H9 (cell line): ENCODE results near the gene WDR31. TPM values are rescaled to one million over a fixed set of nuclear protein-coding genes. Genes with fewer than 3 reads are reported as not detected.

Source experiments
- DNase-seq: peaks from one replicate; pipeline ENCODE4 v3.0.0-alpha.2; 2017
- H2AFZ ChIP-seq: one replicate; pipeline ENCODE4 v1.6.1; 2013; ENCODE audit warnings: mild to moderate bottlenecking, low read length, control low read depth, moderate library complexity
- H2AK5ac ChIP-seq: 2 replicates; pipeline ENCODE4 v1.6.1; 2013; ENCODE audit warnings: low read length, control low read depth, mixed read lengths; ENCODE audit not compliant: insufficient read length
- H2BK120ac ChIP-seq: one replicate; pipeline ENCODE4 v1.6.1; 2013; ENCODE audit warnings: low read depth, mild to moderate bottlenecking, low read length, control low read depth, inconsistent platforms; ENCODE audit not compliant: poor library complexity, severe bottlenecking
- H2BK12ac ChIP-seq: 2 replicates; pipeline ENCODE4 v1.6.1; 2013; ENCODE audit warnings: low read length, control low read depth, mixed read lengths, low read depth; ENCODE audit not compliant: insufficient read length
- H2BK15ac ChIP-seq: 2 replicates; pipeline ENCODE4 v1.6.1; 2013; ENCODE audit warnings: low read depth, low read length, control low read depth
- H2BK20ac ChIP-seq: one replicate; pipeline ENCODE4 v1.6.1; 2013; ENCODE audit warnings: low read depth, mild to moderate bottlenecking, low read length, control low read depth, inconsistent platforms; ENCODE audit not compliant: poor library complexity, severe bottlenecking
- H2BK5ac ChIP-seq: 2 replicates; pipeline ENCODE4 v1.6.1; 2013; ENCODE audit warnings: low read length, control low read depth, mixed read lengths; ENCODE audit not compliant: insufficient read length
- H3K14ac ChIP-seq: 2 replicates; pipeline ENCODE4 v1.6.1; 2013; ENCODE audit warnings: low read length, control low read depth; ENCODE audit not compliant: insufficient read depth
- H3K18ac ChIP-seq: 2 replicates; pipeline ENCODE4 v1.6.1; 2013; ENCODE audit warnings: low read depth, mild to moderate bottlenecking, mixed read lengths, low read length, control low read depth; ENCODE audit not compliant: insufficient read length
- H3K23ac ChIP-seq: 2 replicates; pipeline ENCODE4 v1.6.1; 2013; ENCODE audit warnings: low read length, control low read depth, mixed read lengths, low read depth; ENCODE audit not compliant: insufficient read length
- H3K23me2 ChIP-seq: 2 replicates; pipeline ENCODE4 v1.6.1; 2013; ENCODE audit warnings: low read depth, mild to moderate bottlenecking, mixed read lengths, low read length, control low read depth; ENCODE audit not compliant: insufficient read length, poor library complexity, severe bottlenecking
- H3K27ac ChIP-seq: 2 replicates; pipeline ENCODE4 v1.5.1; 2013; ENCODE audit warnings: low read length, control low read depth, mixed read lengths, low read depth; ENCODE audit not compliant: insufficient read length
- H3K27me3 ChIP-seq: 2 replicates; pipeline ENCODE4 v1.6.1; 2013; ENCODE audit warnings: low read length, control low read depth, inconsistent platforms; ENCODE audit not compliant: insufficient read depth
- H3K4ac ChIP-seq: 2 replicates; pipeline ENCODE4 v1.6.1; 2013; ENCODE audit warnings: low read depth, mild to moderate bottlenecking, control low read depth, inconsistent platforms, low read length, moderate library complexity
- H3K4me1 ChIP-seq: 2 replicates; pipeline ENCODE4 v1.6.1; 2013; ENCODE audit warnings: low read length, control low read depth, inconsistent platforms; ENCODE audit not compliant: insufficient read depth
- H3K4me2 ChIP-seq: 2 replicates; pipeline ENCODE4 v1.6.1; 2013; ENCODE audit warnings: low read length, control low read depth, mixed read lengths; ENCODE audit not compliant: insufficient read length, insufficient read depth
- H3K56ac ChIP-seq: 2 replicates; pipeline ENCODE4 v1.6.1; 2013; ENCODE audit warnings: low read depth, mild to moderate bottlenecking, mixed read lengths, low read length, control low read depth; ENCODE audit not compliant: insufficient read length
- H3K79me1 ChIP-seq: 2 replicates; pipeline ENCODE4 v1.6.1; 2013; ENCODE audit warnings: low read depth, mild to moderate bottlenecking, moderate library complexity, low read length, control low read depth, inconsistent platforms; ENCODE audit not compliant: insufficient read depth, poor library complexity, severe bottlenecking
- H3K79me2 ChIP-seq: 2 replicates; pipeline ENCODE4 v1.6.1; 2013; ENCODE audit warnings: low read length, control low read depth, inconsistent platforms; ENCODE audit not compliant: insufficient read depth
- H3K9ac ChIP-seq: 2 replicates; pipeline ENCODE4 v1.6.1; 2013; ENCODE audit warnings: low read length, control low read depth, mixed read lengths; ENCODE audit not compliant: insufficient read length; ENCODE audit errors: extremely low read depth
- H3K9me3 ChIP-seq: one replicate; pipeline ENCODE4 v1.6.1; 2013; ENCODE audit warnings: low read depth, low read length, inconsistent platforms; ENCODE audit not compliant: control insufficient read depth
- H3T11ph ChIP-seq: one replicate; pipeline ENCODE4 v1.6.1; 2013; ENCODE audit warnings: mild to moderate bottlenecking, low read length, control low read depth, inconsistent platforms
- H4K20me1 ChIP-seq: one replicate; pipeline ENCODE4 v1.6.1; 2013; ENCODE audit not compliant: control insufficient read depth, insufficient read length, insufficient read depth
- H4K5ac ChIP-seq: 2 replicates; pipeline ENCODE4 v1.6.1; 2013; ENCODE audit warnings: low read depth, mild to moderate bottlenecking, mixed read lengths, low read length, control low read depth; ENCODE audit not compliant: insufficient read length
- H4K8ac ChIP-seq: replicated peaks from 2 replicates; pipeline ENCODE4 v1.6.1; 2013; ENCODE audit warnings: low read length, control low read depth, mixed read lengths, low read depth; ENCODE audit not compliant: insufficient read length
- H4K91ac ChIP-seq: 2 replicates; pipeline ENCODE4 v1.6.1; 2013; ENCODE audit warnings: low read depth, mild to moderate bottlenecking, moderate library complexity, mixed read lengths, low read length, control low read depth; ENCODE audit not compliant: insufficient read length
- H3K27ac Mint-ChIP-seq, 3 experiments: 2 replicates in 2 of 3; 3 replicates in 1 of 3; pipeline ENCODE4 v1.8.0; 2020 to 2021; ENCODE audit warnings: mixed read lengths in 3 of 3, mild to moderate bottlenecking in 1 of 3, moderate library complexity in 1 of 3
- H3K27me3 Mint-ChIP-seq: 2 replicates; pipeline ENCODE4 v1.8.0; 2021; ENCODE audit warnings: low read depth, mild to moderate bottlenecking, moderate library complexity, mixed read lengths
- H3K36me3 Mint-ChIP-seq, 3 experiments: 2 replicates in 2 of 3; 3 replicates in 1 of 3; pipeline ENCODE4 v1.8.0; 2020 to 2021; ENCODE audit warnings: low read depth in 3 of 3, mixed read lengths in 3 of 3; ENCODE audit not compliant: insufficient read depth in 1 of 3
- H3K4me1 Mint-ChIP-seq, 2 experiments: 2 replicates each; pipeline ENCODE4 v1.8.0; 2020; ENCODE audit warnings: mixed read lengths in 2 of 2
- H3K4me3 Mint-ChIP-seq, 2 experiments: 2 replicates in 1 of 2; 3 replicates in 1 of 2; pipeline ENCODE4 v1.8.0; 2020 to 2021; ENCODE audit warnings: mild to moderate bottlenecking in 2 of 2, mixed read lengths in 2 of 2, moderate library complexity in 1 of 2
- H3K9me3 Mint-ChIP-seq, 2 experiments: 2 replicates in 1 of 2; 3 replicates in 1 of 2; pipeline ENCODE4 v1.8.0; 2020; ENCODE audit warnings: mild to moderate bottlenecking in 2 of 2, mixed read lengths in 2 of 2, moderate library complexity in 1 of 2
- WGBS: extraction: QIAGEN DNeasy Blood & Tissue Kit; methylation state at CpG from one replicate; pipeline ENCODE4 v1.1.7; 2013; ENCODE audit warnings: missing lambda C conversion rate, low lambda C conversion rate, mixed read lengths; ENCODE audit not compliant: insufficient read length; ENCODE audit errors: extremely low coverage; 5-methylcytosine and 5-hydroxymethylcytosine counted together
- total RNA-seq: library from RNA; stranded (reverse); gene quantifications from 2 replicates; pipeline ENCODE4 v1.2.1, GENCODE V29; 2021
- TF ChIP-seq, protein P1 (sequence below): fragments of 200-600 bp; sonication (generic); conservative IDR thresholded peaks from 3 replicates; pipeline ENCODE4 v1.8.0; 2021; ENCODE audit warnings: antibody characterized with exemption, mild to moderate bottlenecking

WDR31 gene
- total RNA-seq, 1 experiment from 2014 or later: 0.72 TPM

DNA sequence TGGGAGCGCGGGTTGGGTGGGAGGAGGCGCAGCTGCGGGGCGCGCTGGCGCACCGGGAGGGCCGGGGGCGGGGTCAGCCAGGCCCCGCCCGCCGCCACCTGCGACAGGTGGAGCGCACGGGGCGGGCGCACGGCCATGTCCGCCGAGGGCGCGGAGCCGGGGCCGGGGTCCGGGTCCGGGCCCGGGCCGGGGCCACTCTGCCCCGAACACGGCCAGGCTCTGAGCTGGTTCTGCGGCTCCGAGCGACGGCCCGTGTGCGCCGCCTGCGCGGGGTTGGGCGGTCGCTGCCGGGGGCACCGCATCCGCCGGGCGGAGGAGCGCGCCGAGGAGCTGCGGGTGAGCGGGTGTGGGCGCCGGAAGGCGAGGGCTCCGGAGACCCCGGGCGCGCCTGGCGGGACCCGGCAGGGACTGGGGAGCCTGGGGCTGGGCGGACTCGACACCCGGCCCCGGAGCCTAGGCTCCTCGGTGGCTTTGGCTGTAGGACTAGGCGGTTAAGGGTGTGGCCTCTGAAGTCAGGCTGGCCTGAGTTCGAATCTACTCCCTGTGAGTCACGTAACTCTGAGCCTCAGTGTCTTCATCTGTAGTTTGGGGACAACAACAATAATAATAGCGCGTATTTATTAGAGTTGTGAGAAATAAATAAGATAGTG, 9.5 kb upstream of the WDR31 start, which contains the start of gene BSPRY:
TSS of gene BSPRY (plus strand) at position 97 of the 650 bp plus-strand sequence. CDS start at position 136, 39 bp downstream.
- Histone ChIP-seq H3K23ac (no peak within 1 kb of the TSS), H3K4me2 (peak within 1 kb of the TSS; percentile 73), H2BK5ac (no peak within 1 kb of the TSS), H2BK20ac (no peak within 1 kb of the TSS), H4K8ac (no peak within 1 kb of the TSS), H4K20me1 (no peaks in the 10 kb centered on the region), H3K79me2 (no peaks in the 10 kb centered on the region), H3T11ph (no peak within 1 kb of the TSS), H2AK5ac (no peak within 1 kb of the TSS), H3K27me3 (no peaks in the 10 kb centered on the region), H3K9me3 (no peaks in the 10 kb centered on the region), H3K4me1 (peaks cover 2% of the 10 kb centered on the region; the same call in 1 of the 2 replicates), H3K27ac (no peak within 1 kb of the TSS), H4K5ac (no peak within 1 kb of the TSS), H3K14ac (no peak within 1 kb of the TSS), H3K9ac (peak within 1 kb of the TSS; percentile 7), H2BK15ac (no peak within 1 kb of the TSS), H2BK12ac (no peak within 1 kb of the TSS), H3K23me2 (peaks cover 9% of the 10 kb centered on the region), H3K56ac (no peak within 1 kb of the TSS), H3K18ac (no peak within 1 kb of the TSS), H2AFZ (peak within 1 kb of the TSS; percentile 73), H4K91ac (no peak within 1 kb of the TSS), H2BK120ac (no peak within 1 kb of the TSS), H3K79me1 (no peaks in the 10 kb centered on the region), H3K4ac (no peak within 1 kb of the TSS)
- H3K27me3 Mint-ChIP-seq: peaks cover 47% of the 10 kb centered on the region
- TF ChIP-seq, protein P1, sequence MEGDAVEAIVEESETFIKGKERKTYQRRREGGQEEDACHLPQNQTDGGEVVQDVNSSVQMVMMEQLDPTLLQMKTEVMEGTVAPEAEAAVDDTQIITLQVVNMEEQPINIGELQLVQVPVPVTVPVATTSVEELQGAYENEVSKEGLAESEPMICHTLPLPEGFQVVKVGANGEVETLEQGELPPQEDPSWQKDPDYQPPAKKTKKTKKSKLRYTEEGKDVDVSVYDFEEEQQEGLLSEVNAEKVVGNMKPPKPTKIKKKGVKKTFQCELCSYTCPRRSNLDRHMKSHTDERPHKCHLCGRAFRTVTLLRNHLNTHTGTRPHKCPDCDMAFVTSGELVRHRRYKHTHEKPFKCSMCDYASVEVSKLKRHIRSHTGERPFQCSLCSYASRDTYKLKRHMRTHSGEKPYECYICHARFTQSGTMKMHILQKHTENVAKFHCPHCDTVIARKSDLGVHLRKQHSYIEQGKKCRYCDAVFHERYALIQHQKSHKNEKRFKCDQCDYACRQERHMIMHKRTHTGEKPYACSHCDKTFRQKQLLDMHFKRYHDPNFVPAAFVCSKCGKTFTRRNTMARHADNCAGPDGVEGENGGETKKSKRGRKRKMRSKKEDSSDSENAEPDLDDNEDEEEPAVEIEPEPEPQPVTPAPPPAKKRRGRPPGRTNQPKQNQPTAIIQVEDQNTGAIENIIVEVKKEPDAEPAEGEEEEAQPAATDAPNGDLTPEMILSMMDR: no peak
- WGBS: no CpG with 5 or more reads among the region's 71 CpGs
- no peaks in the 10 kb centered on the region; a peak in 1 of 7 replicates for H3K36me3 Mint-ChIP-seq
- no peaks in the 10 kb centered on the region for H3K9me3 Mint-ChIP-seq
- peaks cover 20 to 21% of the 10 kb centered on the region in 2 experiments for H3K4me1 Mint-ChIP-seq
- H3K27ac Mint-ChIP-seq: no peak within 1 kb of the TSS
- H3K4me3 Mint-ChIP-seq: peak within 1 kb of the TSS; percentile 77 to 89
- peak; percentile 60 for DNase-seq
